Keratinocyte (primary cell): ENCODE measurements around the gene PRKCE. TPM values are rescaled to one million over a fixed set of nuclear protein-coding genes. Genes with fewer than 3 reads are reported as not detected.

Source experiments
- DNase-seq: peaks from one replicate; pipeline ENCODE4 v3.0.0-alpha.2; 2011; ENCODE audit warnings: low read depth, missing footprints, low spot score
- FAIRE-seq: peaks from 2 replicates; lab custom pipeline; 2011; peaks lifted over from hg19 to GRCh38; lab: Jason Lieb, UNC
- H2AFZ ChIP-seq: 2 replicates; pipeline ENCODE4 v1.6.0; 2012; ENCODE audit warnings: low read length, control low read depth, inconsistent platforms; ENCODE audit not compliant: control insufficient read depth
- H3K27ac ChIP-seq: 2 replicates; pipeline ENCODE4 v1.5.1; 2011; ENCODE audit warnings: low read length; ENCODE audit not compliant: control insufficient read depth, insufficient read depth
- H3K27me3 ChIP-seq: 3 replicates; pipeline ENCODE4 v1.6.0; 2011; ENCODE audit warnings: low read length; ENCODE audit not compliant: control insufficient read depth, insufficient read depth; ENCODE audit errors: extremely low read depth
- H3K36me3 ChIP-seq, 2 experiments: 2 replicates in 1 of 2; 3 replicates in 1 of 2; pipeline ENCODE4 v1.5.1; 2011; ENCODE audit warnings: low read length in 2 of 2, mild to moderate bottlenecking in 1 of 2; ENCODE audit not compliant: control insufficient read depth in 2 of 2, insufficient read depth in 2 of 2; ENCODE audit errors: extremely low read depth in 1 of 2
- H3K4me1 ChIP-seq: 3 replicates; pipeline ENCODE4 v1.5.1; 2011; ENCODE audit warnings: low read length; ENCODE audit not compliant: control insufficient read depth, insufficient read depth; ENCODE audit errors: extremely low read depth
- H3K4me2 ChIP-seq: 3 replicates; pipeline ENCODE4 v1.6.0; 2011; ENCODE audit warnings: low read depth, low read length; ENCODE audit not compliant: control insufficient read depth, insufficient read depth; ENCODE audit errors: extremely low read depth
- H3K4me3 ChIP-seq, 3 experiments: fragments of 200-600 bp in 1 of 3; sonication (generic) in 1 of 3; 2 replicates in 2 of 3; 3 replicates in 1 of 3; pipeline ENCODE4 v1.5.1; 2011 to 2016; ENCODE audit warnings: low read length in 3 of 3, mild to moderate bottlenecking in 3 of 3, control low read depth in 2 of 3, inconsistent platforms in 1 of 3, low read depth in 1 of 3, mixed read lengths in 1 of 3, mixed run types in 1 of 3, moderate library complexity in 1 of 3; ENCODE audit not compliant: control insufficient read depth in 2 of 3, insufficient read depth in 2 of 3; ENCODE audit errors: extremely low read depth in 1 of 3
- H3K79me2 ChIP-seq: 2 replicates; pipeline ENCODE4 v1.6.0; 2012; ENCODE audit warnings: low read length; ENCODE audit not compliant: control insufficient read depth, insufficient read depth
- H3K9ac ChIP-seq: 3 replicates; pipeline ENCODE4 v1.6.0; 2011; ENCODE audit warnings: low read length; ENCODE audit not compliant: control insufficient read depth, insufficient read depth; ENCODE audit errors: extremely low read depth
- H3K9me1 ChIP-seq: 3 replicates; pipeline ENCODE4 v1.6.0; 2011; ENCODE audit warnings: low read length; ENCODE audit not compliant: control insufficient read depth, insufficient read depth; ENCODE audit errors: extremely low read depth
- H3K9me3 ChIP-seq: 2 replicates; pipeline ENCODE4 v1.5.1; 2012; ENCODE audit warnings: low read depth, low read length; ENCODE audit not compliant: control insufficient read depth
- H4K20me1 ChIP-seq: 3 replicates; pipeline ENCODE4 v1.6.0; 2011; ENCODE audit warnings: low read length; ENCODE audit not compliant: control insufficient read depth, insufficient read depth; ENCODE audit errors: extremely low read depth
- EZH2 ChIP-seq: IDR thresholded peaks from one replicate; pipeline ENCODE4 v1.6.1; 2012; ENCODE audit warnings: inconsistent platforms, mild to moderate bottlenecking, low read length, moderate library complexity
- dilution Hi-C: fragments of 300-500 bp; cut with MboI; formaldehyde crosslinking; loops from one replicate; pipeline ENCODE4 v1.7.0; 2020; ENCODE audit warnings: low sequenced_read_pairs; ENCODE audit not compliant: extremely low pct_ligation_motif_present
- polyA plus RNA-seq, 5 experiments: library from polyadenylated mRNA; depleted of rRNA in 3 of 5; stranded (reverse) in 3 of 5; stranded (forward) in 1 of 5; unstranded in 1 of 5; fragments of >200 nt; gene quantifications; 1 replicate in 1 of 5; 2 replicates in 3 of 5; 3 replicates in 1 of 5; pipeline versions ENCODE4 v1.2.1 to v1.2.3, GENCODE V29; 2011 to 2012; ENCODE audit warnings: missing spikeins in 2 of 5, low read depth in 1 of 5, low replicate concordance in 1 of 5
- TF ChIP-seq, protein P1 (sequence below), 3 experiments: IDR thresholded peaks in 1 of 3; conservative IDR thresholded peaks in 1 of 3; optimal IDR thresholded peaks in 1 of 3; 2 replicates in 2 of 3; 3 replicates in 1 of 3; pipeline versions ENCODE3 to v1.5.1; 2011; ENCODE audit warnings: low read length in 3 of 3, mild to moderate bottlenecking in 3 of 3, moderate library complexity in 2 of 3, control low read depth in 1 of 3, inconsistent platforms in 1 of 3; ENCODE audit not compliant: insufficient read depth in 2 of 3; ENCODE audit errors: extremely low read depth in 1 of 3

The PRKCE gene
- polyA plus RNA-seq, 1 donor (not counting 4 experiments of a cell fraction or from before 2014, with no cell fraction given), result 2.0 TPM

DNA sequence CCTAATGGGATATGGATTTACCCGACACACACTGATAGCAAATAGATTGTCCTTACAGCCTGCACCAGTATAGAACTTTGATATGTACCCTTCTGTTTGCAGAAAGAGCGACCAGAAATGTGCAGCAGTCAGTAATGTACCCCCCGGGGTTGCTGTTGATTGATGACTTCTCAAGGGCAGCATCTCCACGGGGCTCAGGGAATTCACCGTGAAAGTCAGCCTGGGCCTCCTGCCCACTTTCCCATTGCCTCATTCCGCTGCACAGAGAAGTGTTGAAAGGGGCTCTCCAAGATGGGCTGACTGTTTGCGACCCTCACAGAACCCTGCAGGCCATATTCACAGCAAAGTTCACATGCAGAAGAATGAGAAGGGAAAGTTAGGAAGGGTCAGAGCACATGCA lies 241.3 kb downstream of the PRKCE start:
- FAIRE-seq, result no peak
- Histone ChIP-seq H3K27ac (no peak overlapping the region), H3K4me1 (no peaks in the 10 kb centered on the region), H3K27me3 (no peaks in the 10 kb centered on the region), H4K20me1 (no peaks in the 10 kb centered on the region), H3K9me3 (no peaks in the 10 kb centered on the region), H3K4me3 (no peak overlapping the region), H2AFZ (no peak overlapping the region), H3K9ac (no peak overlapping the region), H3K36me3 (no peaks in the 10 kb centered on the region), H3K9me1 (no peaks in the 10 kb centered on the region), H3K79me2 (no peaks in the 10 kb centered on the region), H3K4me2 (no peak overlapping the region)
- DNase-seq, result no peak
- TF ChIP-seq, protein P1, sequence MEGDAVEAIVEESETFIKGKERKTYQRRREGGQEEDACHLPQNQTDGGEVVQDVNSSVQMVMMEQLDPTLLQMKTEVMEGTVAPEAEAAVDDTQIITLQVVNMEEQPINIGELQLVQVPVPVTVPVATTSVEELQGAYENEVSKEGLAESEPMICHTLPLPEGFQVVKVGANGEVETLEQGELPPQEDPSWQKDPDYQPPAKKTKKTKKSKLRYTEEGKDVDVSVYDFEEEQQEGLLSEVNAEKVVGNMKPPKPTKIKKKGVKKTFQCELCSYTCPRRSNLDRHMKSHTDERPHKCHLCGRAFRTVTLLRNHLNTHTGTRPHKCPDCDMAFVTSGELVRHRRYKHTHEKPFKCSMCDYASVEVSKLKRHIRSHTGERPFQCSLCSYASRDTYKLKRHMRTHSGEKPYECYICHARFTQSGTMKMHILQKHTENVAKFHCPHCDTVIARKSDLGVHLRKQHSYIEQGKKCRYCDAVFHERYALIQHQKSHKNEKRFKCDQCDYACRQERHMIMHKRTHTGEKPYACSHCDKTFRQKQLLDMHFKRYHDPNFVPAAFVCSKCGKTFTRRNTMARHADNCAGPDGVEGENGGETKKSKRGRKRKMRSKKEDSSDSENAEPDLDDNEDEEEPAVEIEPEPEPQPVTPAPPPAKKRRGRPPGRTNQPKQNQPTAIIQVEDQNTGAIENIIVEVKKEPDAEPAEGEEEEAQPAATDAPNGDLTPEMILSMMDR (optimal IDR thresholded peaks at IDR 0.05 in 1 of 3, IDR thresholded peaks at IDR 0.05 in 1 of 3, conservative IDR thresholded peaks at IDR 0.05 in 1 of 3; ENCODE audit: extremely low read depth in 1 of 3, insufficient read depth in 2 of 3, low read length in 3 of 3), result no peak
- no peak for TF ChIP-seq EZH2
- dilution Hi-C loops, result no loop called here

DNA sequence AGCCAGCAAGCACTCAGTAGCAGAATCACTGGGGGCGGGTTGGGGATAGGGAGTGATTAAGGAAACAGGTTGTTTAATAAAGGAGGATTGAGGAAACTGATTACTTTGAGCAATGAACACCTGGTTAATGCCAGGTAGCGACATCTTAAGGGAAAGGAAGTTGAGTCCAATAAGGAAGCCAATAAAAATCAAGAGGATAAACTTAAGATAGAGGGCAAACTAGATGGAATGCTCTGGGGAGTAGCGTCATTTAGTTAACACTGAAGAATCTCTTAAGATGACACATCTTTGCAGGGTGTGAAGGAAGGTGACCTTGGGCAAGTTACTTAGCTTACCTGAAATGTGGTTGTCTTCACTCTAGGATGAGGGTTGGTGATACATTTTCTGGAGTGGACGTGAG lies 242.7 kb downstream of the PRKCE start:
- TF ChIP-seq, protein P1 (optimal IDR thresholded peaks at IDR 0.05 in 1 of 3, IDR thresholded peaks at IDR 0.05 in 1 of 3, conservative IDR thresholded peaks at IDR 0.05 in 1 of 3; ENCODE audit: extremely low read depth in 1 of 3, insufficient read depth in 2 of 3, low read length in 3 of 3), result no peak
- no peak for TF ChIP-seq EZH2
- FAIRE-seq (no peak), DNase-seq (no peak)
- H3K27me3 ChIP-seq, result no peaks in the 10 kb centered on the region
- no peaks in the 10 kb centered on the region for H3K36me3 ChIP-seq
- no peak overlapping the region for H3K27ac ChIP-seq
- no peaks in the 10 kb centered on the region for H3K9me3 ChIP-seq
- no peak overlapping the region for H3K9ac ChIP-seq
- no peaks in the 10 kb centered on the region for H3K4me1 ChIP-seq
- no peak overlapping the region for H3K4me3 ChIP-seq
- H3K9me1 ChIP-seq, result no peaks in the 10 kb centered on the region
- dilution Hi-C loops, result no loop called here
- no peaks in the 10 kb centered on the region for H3K79me2 ChIP-seq
- no peak overlapping the region for H2AFZ ChIP-seq
- no peaks in the 10 kb centered on the region for H4K20me1 ChIP-seq
- H3K4me2 ChIP-seq, result no peak overlapping the region
